SK-N-SH (cell line): ENCODE measurements around the gene ENPP7.
A peak's percentile ranks its signal among the peaks of the same experiment; 100 is the strongest.

Experiments
- CHD2 ChIP-seq: fragments of 150-350 bp; IDR thresholded peaks from 2 replicates; pipeline ENCODE4 v1.6.1; 2018; ENCODE audit warnings: low read length; ENCODE audit not compliant: partially characterized antibody
- CTCF ChIP-seq: fragments of 200-600 bp; sonication (generic); IDR thresholded peaks from 2 replicates; pipeline ENCODE4 v1.6.1; 2017; ENCODE audit warnings: antibody characterized with exemption, mild to moderate bottlenecking, moderate library complexity
- EP300 ChIP-seq, 2 experiments: IDR thresholded peaks; 2 replicates each; pipeline versions ENCODE4 v1.4.0 to v1.6.1; 2012; ENCODE audit warnings: borderline replicate concordance in 1 of 2, low read depth in 1 of 2, low read length in 1 of 2
- EZH2phosphoT487 ChIP-seq: fragments of 200-600 bp; sonication (generic); IDR thresholded peaks from 2 replicates; pipeline ENCODE4 v1.6.1; 2017; ENCODE audit warnings: low read depth, mixed run types, mild to moderate bottlenecking, antibody characterized with exemption, moderate library complexity, borderline replicate concordance
- FOXJ3 ChIP-seq: sonication (generic); formaldehyde crosslinking; IDR thresholded peaks from 2 replicates; pipeline ENCODE4 v1.5.1; 2020; ENCODE audit warnings: mild to moderate bottlenecking, missing genetic modification reagents
- JUND ChIP-seq: IDR thresholded peaks from 2 replicates; pipeline ENCODE4 v1.4.0; 2012
- POLR2AphosphoS5 ChIP-seq: IDR thresholded peaks from 2 replicates; pipeline ENCODE4 v1.6.1; 2012; ENCODE audit warnings: low read depth, low read length
- RAD21 ChIP-seq: IDR thresholded peaks from 2 replicates; pipeline ENCODE4 v1.6.1; 2012; ENCODE audit warnings: mild to moderate bottlenecking, low read length
- RFX5 ChIP-seq: IDR thresholded peaks from 2 replicates; pipeline ENCODE4 v1.6.1; 2012; ENCODE audit warnings: mild to moderate bottlenecking, improper control_type of control experiment, low read length
- TAF1 ChIP-seq: IDR thresholded peaks from 2 replicates; pipeline ENCODE4 v1.6.1; 2012; ENCODE audit warnings: low read depth, mild to moderate bottlenecking, low read length, moderate library complexity, borderline replicate concordance
- USF1 ChIP-seq: IDR thresholded peaks from 2 replicates; pipeline ENCODE4 v1.4.0; 2012; ENCODE audit warnings: low read depth, borderline replicate concordance
- USF2 ChIP-seq: fragments of 150-350 bp; IDR thresholded peaks from 2 replicates; pipeline ENCODE4 v1.6.1; 2017; ENCODE audit warnings: antibody characterized with exemption, low read length, low read depth, borderline replicate concordance
- YY1 ChIP-seq: IDR thresholded peaks from 2 replicates; pipeline ENCODE4 v1.4.0; 2012; ENCODE audit warnings: low read depth, mild to moderate bottlenecking
- ZBTB33 ChIP-seq: IDR thresholded peaks from 2 replicates; pipeline ENCODE4 v1.4.0; 2012; ENCODE audit warnings: low read depth, borderline replicate concordance

GRCh38 chr17:79777120-79777893 is 46.6 kb downstream of the ENPP7 start:
- TF ChIP-seq RFX5 (no peak), EP300 (IDR thresholded peaks at IDR 0.05; ENCODE audit: borderline replicate concordance in 1 of 2, low read depth in 1 of 2, low read length in 1 of 2) (no peak), YY1 (peak; percentile 50; the same call in 1 of the 2 replicates), USF1 (no peak), CTCF (peak; percentile 75), POLR2AphosphoS5 (peak; percentile 39; the same call in 1 of the 2 replicates), ZBTB33 (no peak), EZH2phosphoT487 (no peak), USF2 (no peak), RAD21 (no peak), CHD2 (peak; percentile 65), JUND (no peak), TAF1 (peak; percentile 61; the same call in 1 of the 2 replicates), FOXJ3 (CRISPR knock-in tag) (no peak; the same call in 1 of the 2 replicates)
